Activated CD4-positive, CD25-positive, alpha-beta regulatory T cell (primary cell): ENCODE results near the gene GAL3ST2.

Source experiments
- DNase-seq, 4 experiments: peaks; one replicate each; lab custom pipeline; 2025; lab: John Stamatoyannopoulos, UW

GAL3ST2 gene

GRCh38 chr2:241844831-241845578 lies 68.4 kb downstream of the GAL3ST2 start:
- DNase-seq = no peak

GRCh38 chr2:241846406-241846805 lies 69.8 kb downstream of the GAL3ST2 start:
- no peak for DNase-seq

GRCh38 chr2:241848761-241849615 lies 72.4 kb downstream of the GAL3ST2 start:
- DNase-seq = no peak

GRCh38 chr2:241849616-241850543 lies 73.3 kb downstream of the GAL3ST2 start:
- no peak for DNase-seq

- no peak for DNase-seq
Measured at GRCh38 chr2:241850544-241851324, 74.1 kb downstream of the GAL3ST2 start.

GRCh38 chr2:241851325-241852115 lies 74.9 kb downstream of the GAL3ST2 start:
- no peak for DNase-seq

- no peak for DNase-seq
Measured at GRCh38 chr2:241852116-241852980, 75.7 kb downstream of the GAL3ST2 start.

GRCh38 chr2:241852981-241853631 lies 76.5 kb downstream of the GAL3ST2 start:
- DNase-seq = no peak
